HG02759 (cell line): ENCODE measurements around the gene FTO.

ENCODE experiments used
- ATAC-seq: cut with Tn5 transposase; IDR thresholded peaks from one replicate; pipeline ENCODE4 v1.9.1; 2021; ENCODE audit warnings: mild to moderate bottlenecking, moderate library complexity; ENCODE audit not compliant: unreplicated experiment

The FTO gene

GRCh38 chr16:53986793-53987192 lies 282.8 kb downstream of the FTO start:
- no peak for ATAC-seq

GRCh38 chr16:53988136-53988535 lies 284.2 kb downstream of the FTO start:
- no peak for ATAC-seq

- ATAC-seq = no peak
Measured at GRCh38 chr16:53989597-53989996, 285.6 kb downstream of the FTO start.

- no peak for ATAC-seq
Measured at GRCh38 chr16:53991754-53992378, 287.9 kb downstream of the FTO start.

GRCh38 chr16:53995378-53995777 lies 291.4 kb downstream of the FTO start:
- ATAC-seq = no peak

GRCh38 chr16:53996961-53997360 lies 293.0 kb downstream of the FTO start:
- no peak for ATAC-seq

- ATAC-seq = no peak
Measured at GRCh38 chr16:53998024-53998810, 294.3 kb downstream of the FTO start.

- no peak for ATAC-seq
Measured at GRCh38 chr16:53998966-53999522, 295.1 kb downstream of the FTO start.

GRCh38 chr16:53999841-54000240 lies 295.9 kb downstream of the FTO start:
- no peak for ATAC-seq

GRCh38 chr16:54000361-54000760 lies 296.4 kb downstream of the FTO start:
- ATAC-seq = no peak

GRCh38 chr16:54006693-54007092 lies 302.7 kb downstream of the FTO start:
- no peak for ATAC-seq

- ATAC-seq = no peak
Measured at GRCh38 chr16:54007504-54007903, 303.5 kb downstream of the FTO start.

- ATAC-seq = no peak
Measured at GRCh38 chr16:54009464-54010176, 305.7 kb downstream of the FTO start.

GRCh38 chr16:54015147-54015546 lies 311.2 kb downstream of the FTO start:
- no peak for ATAC-seq

- ATAC-seq = no peak
Measured at GRCh38 chr16:54022362-54022761, 318.4 kb downstream of the FTO start.

GRCh38 chr16:54026456-54026855 lies 322.5 kb downstream of the FTO start:
- no peak for ATAC-seq

GRCh38 chr16:54027062-54027461 lies 323.1 kb downstream of the FTO start:
- ATAC-seq = no peak

GRCh38 chr16:54027558-54027957 lies 323.6 kb downstream of the FTO start:
- ATAC-seq = no peak

- no peak for ATAC-seq
Measured at GRCh38 chr16:54027995-54028394, 324.0 kb downstream of the FTO start.

GRCh38 chr16:54030451-54030850 lies 326.5 kb downstream of the FTO start:
- no peak for ATAC-seq

- ATAC-seq = no peak
Measured at GRCh38 chr16:54031107-54031760, 327.3 kb downstream of the FTO start.
